ENCODE measurements around the gene ELMO2.

ELMO2 gene

DNA sequence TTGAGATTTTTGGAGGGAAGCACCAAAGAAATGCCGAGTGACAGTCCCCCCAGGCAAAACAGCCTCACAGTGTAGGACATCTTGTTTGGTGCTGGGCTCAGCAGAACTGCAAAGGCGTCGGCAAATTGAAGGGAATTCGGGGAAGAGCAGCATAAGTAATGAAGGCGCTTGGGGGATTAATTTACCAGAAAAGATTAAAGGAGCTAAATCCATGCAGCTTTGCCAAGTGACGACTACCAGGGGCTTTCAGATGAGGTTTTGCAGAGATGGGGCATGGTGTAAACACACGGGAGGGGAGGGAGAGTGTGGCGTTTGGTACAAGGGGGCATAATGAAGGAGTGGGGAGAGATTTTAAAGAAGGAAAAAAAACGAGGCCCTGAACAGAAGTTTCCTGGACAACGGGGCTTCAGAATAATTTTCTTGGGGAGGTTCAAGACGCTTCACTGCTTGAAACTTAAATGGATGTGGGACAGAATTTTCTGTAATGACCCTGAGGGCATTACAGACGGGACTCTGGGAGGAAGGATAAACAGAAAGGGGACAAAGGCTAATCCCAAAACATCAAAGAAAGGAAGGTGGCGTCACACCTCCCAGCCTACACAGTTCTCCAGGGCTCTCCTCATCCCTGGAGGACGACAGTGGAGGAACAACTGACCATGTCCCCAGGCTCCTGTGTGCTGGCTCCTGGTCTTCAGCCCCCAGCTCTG, 52.8 kb downstream of the ELMO2 start:
- in situ Hi-C loops (cut with MboI; ENCODE audit: low sequenced_read_pairs): no loop called here

DNA sequence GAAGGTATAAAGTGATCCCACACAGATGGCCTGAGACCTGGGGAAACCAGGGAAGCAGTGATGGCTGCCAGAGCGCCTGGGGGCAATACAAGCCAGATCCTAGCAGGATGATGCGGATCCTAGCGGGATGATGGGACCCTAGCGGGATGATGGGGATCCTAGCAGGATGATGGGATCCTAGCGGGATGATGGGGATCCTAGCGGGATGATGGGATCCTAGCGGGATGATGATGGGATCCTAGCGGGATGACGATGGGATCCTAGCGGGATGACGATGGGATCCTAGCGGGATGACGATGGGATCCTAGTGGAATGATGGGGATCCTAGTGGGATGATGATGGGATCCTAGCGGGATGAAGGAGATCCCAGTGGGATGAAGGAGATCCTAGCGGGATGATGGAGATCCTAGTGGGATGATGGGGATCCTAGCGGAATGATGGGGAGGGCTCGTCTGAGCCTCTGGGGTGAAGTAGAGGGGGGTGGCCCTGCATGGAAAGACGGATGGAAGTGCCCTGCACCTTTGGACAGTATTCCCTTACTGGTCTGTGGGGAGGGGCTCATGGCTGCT, 54.0 kb downstream of the ELMO2 start:
- in situ Hi-C loops (cut with MboI; ENCODE audit: low sequenced_read_pairs): no loop called here

DNA sequence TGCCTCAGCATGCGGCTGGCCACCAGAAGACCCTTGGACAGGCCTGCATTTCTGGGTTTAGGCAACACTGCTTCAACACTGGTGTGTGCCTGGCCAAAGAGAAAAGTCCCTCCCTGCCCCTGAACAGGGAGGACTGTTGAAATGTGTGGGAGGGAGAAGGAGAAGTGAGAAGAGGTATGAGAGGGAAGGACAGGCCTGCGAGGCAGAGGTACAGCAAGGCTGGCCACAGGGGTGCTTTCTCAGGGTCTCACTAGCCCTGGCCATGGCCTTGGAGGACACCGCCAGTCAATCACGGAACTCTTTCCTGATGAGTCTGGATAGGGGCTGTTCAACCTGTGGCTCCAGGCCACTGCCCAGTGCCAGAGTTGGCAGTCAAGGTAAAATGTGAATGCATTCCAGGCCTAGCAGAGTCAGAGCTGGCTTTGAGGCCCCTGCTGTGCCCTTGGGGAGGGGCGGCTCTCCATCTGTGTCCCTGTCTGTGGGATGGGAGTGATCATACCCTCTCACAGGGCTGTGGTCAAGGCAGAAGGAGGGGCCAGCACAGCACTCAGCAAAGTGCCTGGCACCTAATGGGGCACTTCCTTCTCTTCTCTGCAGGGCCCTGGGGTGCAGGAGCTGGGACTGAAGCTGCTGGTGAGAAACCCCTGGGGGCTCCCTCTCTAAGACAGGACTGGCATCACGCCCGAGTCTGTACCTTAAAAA, 54.9 kb downstream of the ELMO2 start:
- in situ Hi-C loops (cut with MboI; ENCODE audit: low sequenced_read_pairs): no loop called here

DNA sequence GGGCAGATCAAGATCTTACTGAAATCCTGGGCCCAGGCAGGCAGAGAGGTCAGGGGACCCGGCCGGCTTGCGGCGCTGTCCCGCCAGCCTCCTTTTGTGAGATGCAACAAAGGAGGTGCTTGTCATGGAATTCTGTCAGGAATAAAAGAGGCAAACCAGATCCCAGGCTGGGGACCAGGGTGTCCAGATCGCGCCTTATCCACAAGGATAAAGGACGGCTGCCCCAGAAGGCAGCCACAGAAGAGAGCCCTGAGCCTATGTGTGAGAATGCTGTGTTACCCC, 55.5 kb downstream of the ELMO2 start:
- in situ Hi-C loops (cut with MboI; ENCODE audit: low sequenced_read_pairs): no loop called here

DNA sequence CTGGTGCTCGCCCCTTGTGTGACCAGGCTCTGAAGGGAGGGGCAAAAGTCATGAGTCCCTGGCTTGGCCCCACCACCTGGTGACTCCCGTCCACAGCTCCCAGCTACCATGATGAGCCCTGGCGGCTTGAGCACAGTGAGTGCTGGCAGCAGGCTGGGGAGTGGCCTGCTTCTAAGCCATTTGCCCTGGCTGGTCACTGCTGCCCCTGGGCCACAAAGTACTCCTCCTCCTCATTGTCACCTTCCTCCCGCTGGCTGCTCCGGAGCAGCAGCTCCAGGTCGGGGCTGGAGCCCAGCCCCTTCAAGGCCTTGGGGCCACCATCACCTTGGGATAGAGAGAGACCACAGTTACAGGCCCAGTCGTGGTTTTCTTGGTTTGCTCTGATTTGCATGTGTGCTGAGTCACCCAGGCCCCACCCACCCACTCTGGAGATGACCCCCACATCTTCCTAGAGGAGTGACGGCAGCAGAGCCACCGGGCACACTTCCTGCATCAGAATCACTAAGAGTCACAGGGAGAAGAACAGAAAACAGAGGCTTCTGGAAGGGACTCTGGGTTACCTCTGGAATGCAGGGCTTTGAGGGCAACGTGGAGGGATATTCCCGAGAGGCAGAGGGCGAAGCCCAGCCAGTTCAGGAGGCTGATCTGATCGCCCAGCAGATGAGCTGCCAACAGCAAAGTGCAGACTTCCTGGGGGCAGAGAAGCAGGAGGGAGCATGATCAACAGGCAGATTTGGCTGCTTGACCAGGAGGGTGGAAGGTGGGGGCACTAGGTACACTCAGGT, 56.0 kb downstream of the ELMO2 start:
- in situ Hi-C loops (cut with MboI; ENCODE audit: low sequenced_read_pairs): no loop called here

GRCh38 chr20:46349742-46350056, 56.7 kb downstream of the ELMO2 start:
- in situ Hi-C loops (cut with MboI; ENCODE audit: low sequenced_read_pairs): no loop called here

- in situ Hi-C loops (cut with MboI; ENCODE audit: low sequenced_read_pairs): no loop called here
Observed at GRCh38 chr20:46349035-46349741, 57.2 kb downstream of the ELMO2 start.

DNA sequence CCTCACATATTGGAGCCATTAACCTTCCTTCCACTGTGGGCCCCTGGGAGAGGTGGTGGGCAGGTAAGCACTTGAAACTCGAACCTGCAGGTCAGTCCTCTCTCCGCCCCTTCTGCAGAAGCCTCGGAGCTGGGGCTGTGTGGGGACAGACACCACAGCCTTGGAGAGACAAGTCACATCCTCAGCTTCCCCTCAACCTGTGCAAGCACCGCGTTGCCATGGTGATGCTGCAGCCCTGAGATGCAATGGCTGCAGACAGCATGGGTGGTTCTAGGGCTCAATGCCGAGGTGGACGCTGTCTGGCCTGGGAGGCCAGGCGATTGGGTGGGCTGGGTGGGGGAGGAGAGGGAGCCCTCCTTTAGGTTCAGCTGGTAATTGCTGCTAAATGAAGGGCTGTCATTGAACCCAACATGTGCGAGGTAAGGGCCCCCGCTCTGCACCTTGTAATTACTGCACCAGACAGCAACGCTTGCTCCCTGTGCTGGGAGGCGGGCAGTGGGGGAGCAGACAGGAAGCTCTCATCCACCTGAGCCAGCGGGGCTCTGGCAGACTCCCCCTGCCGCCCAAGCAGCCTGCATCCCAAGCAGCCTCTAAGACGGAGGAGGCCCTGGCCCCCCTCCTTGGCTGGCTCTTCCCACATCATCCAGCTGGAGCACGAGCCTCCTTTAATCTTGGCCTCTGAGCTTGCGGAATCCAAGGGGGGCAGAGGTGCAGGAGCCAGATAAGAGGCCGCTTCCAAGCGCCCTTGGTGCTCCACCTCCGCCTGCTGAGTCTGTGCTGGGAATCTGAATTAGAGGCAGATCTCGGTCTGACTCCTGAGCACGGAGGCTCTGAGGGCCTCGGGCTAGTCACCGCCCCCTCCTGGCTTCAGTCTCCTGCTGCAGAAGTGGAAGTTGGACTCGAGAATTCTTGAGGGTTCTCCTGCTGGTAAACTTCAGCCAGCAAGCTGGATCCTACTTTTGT, 58.3 kb downstream of the ELMO2 start:
- in situ Hi-C loops (cut with MboI; ENCODE audit: low sequenced_read_pairs): no loop called here

- in situ Hi-C loops (cut with MboI; ENCODE audit: low sequenced_read_pairs): no loop called here
Observed at GRCh38 chr20:46346770-46347169, 59.6 kb downstream of the ELMO2 start.

DNA sequence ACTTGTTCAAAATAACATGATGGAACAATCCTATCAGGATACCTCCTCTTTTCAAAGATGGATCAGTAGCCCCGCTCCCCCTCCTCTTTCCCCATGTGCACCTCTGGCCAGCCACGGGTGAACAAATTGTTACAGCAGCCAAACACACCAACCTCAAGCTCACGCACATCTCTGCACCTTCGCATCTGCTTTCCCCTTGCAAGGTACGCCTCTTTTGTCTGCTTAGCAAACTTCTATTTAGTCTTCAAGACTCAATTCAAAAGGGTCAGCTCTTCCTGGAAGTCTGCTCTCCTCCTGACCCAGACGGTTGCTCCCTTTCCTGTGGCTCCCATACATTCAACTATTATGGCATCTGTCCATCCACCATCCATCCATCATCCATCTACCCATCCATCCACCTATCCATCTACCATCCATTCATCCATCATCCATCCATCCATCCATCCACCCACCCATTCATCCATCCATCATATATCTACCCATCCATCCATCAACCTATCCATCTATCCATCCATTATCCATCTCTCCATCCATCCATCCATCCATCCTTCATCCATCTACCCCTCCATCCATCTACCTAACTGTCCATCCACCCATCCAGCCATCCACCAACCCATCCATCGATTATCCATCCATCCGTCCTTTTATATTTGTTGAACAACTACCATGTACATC, 61.8 kb downstream of the ELMO2 start:
- in situ Hi-C loops (cut with MboI; ENCODE audit: low sequenced_read_pairs): no loop called here

- in situ Hi-C loops (cut with MboI; ENCODE audit: low sequenced_read_pairs): no loop called here
Observed at GRCh38 chr20:46343975-46344357, 62.4 kb downstream of the ELMO2 start.

DNA sequence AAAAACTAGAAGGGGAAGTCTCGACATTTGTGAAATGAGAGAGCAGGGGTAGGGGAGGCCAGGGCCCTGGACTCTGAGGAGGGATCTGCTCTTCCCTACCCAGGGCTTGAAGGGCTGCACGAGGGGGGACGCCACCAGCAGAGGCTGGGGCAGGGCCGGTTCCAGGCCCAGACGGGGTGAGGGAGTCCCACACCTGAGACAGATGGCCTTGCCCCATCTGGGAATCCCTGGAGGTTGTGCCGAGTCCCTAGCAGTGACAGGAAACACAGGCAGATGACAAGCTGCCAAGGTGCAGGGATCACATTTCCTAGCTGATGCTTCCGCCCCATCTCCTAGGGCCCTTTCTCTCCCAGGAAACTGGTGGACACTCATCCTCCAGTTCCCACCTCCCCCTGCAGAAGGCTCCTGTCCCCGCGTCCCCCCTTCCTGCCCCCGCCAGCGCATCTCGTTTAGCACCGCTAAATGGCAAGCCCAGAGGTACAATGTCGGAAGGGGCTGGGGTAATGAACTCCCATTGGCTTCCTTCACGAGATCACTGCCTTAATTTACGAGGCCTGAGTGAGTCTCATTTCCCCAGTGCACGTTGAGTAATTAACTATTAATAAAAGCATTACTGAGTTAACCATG, 63.0 kb downstream of the ELMO2 start:
- in situ Hi-C loops (cut with MboI; ENCODE audit: low sequenced_read_pairs): no loop called here

DNA sequence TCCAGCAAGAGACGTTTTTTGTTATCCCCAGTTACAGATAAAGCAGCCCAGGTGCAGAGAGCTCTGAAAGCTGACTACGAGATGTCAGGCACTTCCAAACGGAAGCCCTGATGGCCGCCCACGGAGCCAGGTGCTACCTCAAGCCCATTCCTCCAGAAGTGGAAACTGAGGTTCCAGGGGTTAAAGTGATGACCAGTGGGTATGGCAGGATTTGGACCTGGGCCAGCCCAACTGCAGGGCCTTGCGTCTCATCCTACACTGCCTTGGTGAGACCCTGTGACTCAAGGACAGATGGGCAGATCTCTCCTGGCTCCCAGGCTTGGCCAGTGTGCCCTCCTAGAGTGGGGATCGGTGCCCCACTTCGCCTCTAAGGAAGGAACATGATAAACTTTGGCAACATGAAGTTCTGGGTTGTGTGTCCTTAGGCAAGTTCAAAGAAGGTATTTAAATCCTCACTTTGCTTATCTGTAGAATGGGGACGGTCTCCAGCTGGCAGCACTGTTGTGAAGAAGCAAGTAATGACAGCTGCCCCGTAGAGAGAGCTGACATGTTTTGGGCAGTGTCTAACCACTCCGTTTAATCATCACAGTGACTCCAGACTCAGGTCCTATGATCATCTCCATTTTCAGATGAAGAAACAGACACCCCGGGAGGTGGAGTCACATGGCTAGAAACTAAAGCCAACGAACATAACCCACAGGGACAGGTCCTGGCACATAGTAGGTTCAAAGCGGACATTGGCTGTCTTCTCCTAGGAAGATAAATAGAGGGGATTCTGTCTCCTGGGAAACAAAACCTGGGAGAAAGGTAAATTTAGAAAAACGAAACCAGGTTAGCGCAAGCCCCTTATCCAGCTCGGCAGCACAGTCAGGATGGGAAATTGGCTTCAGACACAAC, 63.7 kb downstream of the ELMO2 start:
- in situ Hi-C loops (cut with MboI; ENCODE audit: low sequenced_read_pairs): no loop called here

DNA sequence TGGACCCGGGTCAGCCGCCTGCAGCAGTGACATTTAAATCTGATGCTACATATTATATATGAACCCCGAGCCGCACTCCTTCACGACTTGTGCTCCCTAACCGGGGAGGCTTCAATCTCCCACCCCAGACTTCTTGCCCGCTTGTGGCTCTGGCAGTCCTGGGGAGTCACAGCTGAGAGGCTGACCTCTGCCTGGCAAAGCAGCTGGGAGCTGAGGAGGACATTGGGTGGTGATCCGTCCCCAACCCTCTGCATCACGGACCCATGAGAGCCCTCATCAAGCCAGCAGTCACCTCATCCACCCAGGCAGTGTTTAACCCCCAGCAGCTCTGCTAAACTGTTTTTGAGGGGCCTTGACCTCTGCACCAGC, 64.4 kb downstream of the ELMO2 start:
- in situ Hi-C loops (cut with MboI; ENCODE audit: low sequenced_read_pairs): no loop called here

GRCh38 chr20:46341074-46342009, 65.1 kb downstream of the ELMO2 start:
- in situ Hi-C loops (cut with MboI; ENCODE audit: low sequenced_read_pairs): no loop called here

DNA sequence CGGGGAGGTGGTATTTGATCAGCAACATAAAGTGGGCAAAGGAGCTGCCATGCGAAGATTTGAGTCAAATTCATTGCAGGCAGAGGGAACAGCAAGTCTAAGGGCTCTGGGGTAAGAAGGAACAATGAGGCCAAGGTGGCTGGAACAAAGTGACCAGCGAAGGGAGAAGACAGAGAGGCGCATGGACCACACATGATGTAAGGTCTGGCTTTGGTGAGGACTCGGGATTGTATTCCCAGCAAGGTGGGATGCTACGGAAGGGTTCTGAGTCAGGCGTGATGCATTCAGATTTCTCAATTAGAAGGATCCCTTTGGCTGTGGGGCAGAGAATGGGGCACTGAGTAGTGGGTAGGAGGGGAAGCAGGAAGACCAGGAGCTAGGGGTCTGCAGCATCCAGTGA, 67.4 kb downstream of the ELMO2 start:
- in situ Hi-C loops (cut with MboI; ENCODE audit: low sequenced_read_pairs): no loop called here

DNA sequence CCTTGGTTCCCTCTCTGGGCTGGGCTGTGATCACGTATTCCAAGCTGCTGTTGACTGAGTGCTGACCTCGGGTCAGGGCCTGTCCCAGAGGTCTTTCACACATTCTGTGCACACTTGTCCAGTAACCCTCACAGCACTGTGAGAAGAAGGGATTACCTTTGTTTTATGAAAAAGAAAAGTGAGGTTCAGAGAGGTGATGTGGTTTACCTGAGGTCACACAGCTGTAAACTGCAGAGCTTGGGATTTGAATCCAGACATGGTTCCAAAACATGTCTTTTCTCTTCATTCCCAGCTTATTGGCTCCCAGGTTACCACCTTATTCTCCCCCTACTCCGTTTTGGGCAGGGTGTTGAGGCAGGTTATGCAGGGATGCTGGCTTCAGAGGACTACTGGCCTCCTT, 69.7 kb downstream of the ELMO2 start:
- in situ Hi-C loops (cut with MboI; ENCODE audit: low sequenced_read_pairs): no loop called here
